Activated CD4-positive, alpha-beta memory T cell treated with anti-CD3 and anti-CD28 coated beads for 36 hours (primary cell): ENCODE measurements around the gene FAM153A. TPM values are rescaled to one million over a fixed set of nuclear protein-coding genes. Genes with fewer than 3 reads are reported as not detected.
"Not testable (repeated sequence)": the region's sequence is repeated elsewhere in the genome, so short reads cannot be mapped to it uniquely, and the experiment has no call there.

Experiments
- CTCF ChIA-PET: fragments of 350-600 bp; sonication (Branson Sonifier 250); formaldehyde crosslinking; loops from one replicate; lab custom pipeline; 2021; ENCODE audit warnings: antibody characterized with exemption, inconsistent platforms; lab: Charles Lee
- POLR2A ChIA-PET: fragments of 350-600 bp; sonication (Branson Sonifier 250); formaldehyde crosslinking; loops from one replicate; lab custom pipeline; 2021; ENCODE audit warnings: antibody characterized with exemption; lab: Charles Lee
- DNase-seq: peaks from one replicate; pipeline ENCODE4 v3.0.0-alpha.2; 2020
- H3K27ac Mint-ChIP-seq: one replicate; pipeline ENCODE4 v1.8.0; 2021; ENCODE audit warnings: mixed read lengths
- H3K27me3 Mint-ChIP-seq: one replicate; pipeline ENCODE4 v1.8.0; 2021; ENCODE audit warnings: mixed read lengths
- H3K36me3 Mint-ChIP-seq: one replicate; pipeline ENCODE4 v1.8.0; 2021; ENCODE audit warnings: mixed read lengths
- H3K4me1 Mint-ChIP-seq: one replicate; pipeline ENCODE4 v1.8.0; 2021; ENCODE audit warnings: low read depth, mixed read lengths
- H3K4me3 Mint-ChIP-seq: one replicate; pipeline ENCODE4 v1.8.0; 2021; ENCODE audit warnings: mild to moderate bottlenecking, mixed read lengths
- H3K9me3 Mint-ChIP-seq: one replicate; pipeline ENCODE4 v1.8.0; 2021; ENCODE audit warnings: mixed read lengths
- intact Hi-C: fragments of 100-400 bp; cut with micrococcal nuclease; formaldehyde crosslinking; loops from one replicate; pipeline ENCODE4 v1.15.1; 2023
- total RNA-seq, 2 experiments: library from RNA; stranded (reverse); gene quantifications; one replicate each; pipeline ENCODE4 v1.2.3, GENCODE V29; 2021

The FAM153A gene
- 10 to 100 TPM; 27.6 to 33.7 TPM for total RNA-seq

DNA sequence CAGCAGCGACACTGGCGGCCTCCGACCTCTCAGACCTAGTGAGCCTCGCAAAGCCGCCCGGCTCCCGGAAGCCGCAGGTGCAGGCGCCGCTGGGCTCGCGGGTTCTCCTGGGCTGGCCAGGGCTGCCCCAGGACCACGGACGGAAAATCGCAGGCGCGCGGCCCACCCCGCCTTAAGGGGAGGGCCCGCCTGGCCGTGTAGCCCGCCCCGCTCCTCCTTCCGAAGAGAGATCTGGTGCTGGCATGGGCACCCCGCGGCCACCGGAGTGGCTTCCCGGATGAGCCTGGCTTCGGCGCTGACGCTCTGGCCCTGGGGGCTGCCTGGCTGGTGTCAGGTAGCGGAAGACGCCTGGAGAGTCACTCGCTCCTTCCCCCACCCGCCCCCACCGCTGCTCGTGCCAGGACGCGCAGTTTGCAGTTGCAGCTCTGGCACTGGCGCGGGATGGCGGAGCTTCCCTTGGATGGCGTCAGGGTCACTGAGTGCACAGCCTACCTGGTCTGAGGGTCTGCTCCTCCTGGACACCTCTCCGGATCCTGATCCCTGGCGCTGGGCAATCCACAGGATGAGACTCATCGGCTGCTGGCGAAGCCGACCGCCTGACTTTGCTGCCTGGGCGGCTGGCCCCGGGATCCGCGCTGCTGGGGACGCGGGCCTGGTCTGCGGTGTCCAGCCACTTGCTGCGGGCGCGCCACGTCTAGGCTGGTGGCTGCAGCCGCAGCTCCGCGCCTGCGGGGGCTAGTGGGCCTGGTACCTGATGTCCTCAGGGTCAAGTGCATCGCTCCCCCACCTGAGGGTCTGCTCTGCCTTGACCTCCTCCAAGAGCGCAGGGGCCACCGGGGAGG, at the start of gene FAM153A:
Gene FAM153A, minus strand, starts transcription at position 108 of the 842 bp plus-strand sequence.
- DNase-seq: peak; percentile 10
- H3K4me1 Mint-ChIP-seq, intact Hi-C loops, H3K27me3 Mint-ChIP-seq, H3K27ac Mint-ChIP-seq, H3K36me3 Mint-ChIP-seq, POLR2A ChIA-PET, H3K9me3 Mint-ChIP-seq, CTCF ChIA-PET: not testable (repeated sequence)
- peak within 1 kb of the TSS; percentile 51 for H3K4me3 Mint-ChIP-seq

DNA sequence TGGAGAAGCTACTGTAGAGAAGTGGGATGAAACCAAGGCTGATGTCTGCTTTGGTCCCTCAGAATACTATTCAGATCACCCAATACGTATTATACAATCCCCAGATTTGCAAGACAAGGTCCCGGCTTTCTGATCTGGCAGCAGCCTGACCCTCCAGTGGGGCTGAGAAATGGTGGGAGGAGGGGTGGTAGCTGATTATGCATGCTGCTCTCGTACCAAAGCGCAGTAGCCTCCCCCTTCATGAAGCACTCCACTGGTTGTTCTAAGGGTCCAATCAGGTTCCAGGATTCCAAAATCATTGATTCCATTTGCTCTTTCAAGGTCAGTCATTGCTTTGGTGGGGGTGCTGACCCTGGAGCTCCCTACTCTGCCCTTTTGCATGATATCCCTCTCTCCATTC, 49.6 kb upstream of the FAM153A start:
- H3K36me3 Mint-ChIP-seq, intact Hi-C loops, H3K4me1 Mint-ChIP-seq, CTCF ChIA-PET, H3K9me3 Mint-ChIP-seq, H3K27me3 Mint-ChIP-seq, H3K27ac Mint-ChIP-seq, H3K4me3 Mint-ChIP-seq, DNase-seq, POLR2A ChIA-PET: not testable (repeated sequence)

DNA sequence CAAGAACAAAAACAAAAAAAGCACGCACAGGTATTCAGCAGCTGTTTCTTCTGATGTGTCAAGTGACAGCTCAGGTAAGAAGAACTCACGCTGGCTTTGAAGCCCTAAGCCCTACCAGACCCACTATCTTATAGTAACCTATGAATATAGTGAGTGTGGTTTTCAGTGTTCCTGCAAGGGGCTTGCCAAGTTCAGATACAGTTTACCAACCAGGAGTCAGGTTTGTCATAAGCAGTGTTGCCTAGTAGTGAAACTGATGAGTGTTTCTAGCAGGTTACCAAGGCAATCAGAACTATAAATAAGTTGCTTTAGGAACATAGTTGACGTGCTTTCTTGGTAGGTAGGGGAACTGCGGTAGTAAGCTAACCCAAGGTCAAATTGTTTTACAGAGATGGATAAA, 43.4 kb upstream of the FAM153A start:
- H3K4me3 Mint-ChIP-seq, H3K27ac Mint-ChIP-seq, H3K9me3 Mint-ChIP-seq, POLR2A ChIA-PET, intact Hi-C loops, H3K36me3 Mint-ChIP-seq, CTCF ChIA-PET, H3K4me1 Mint-ChIP-seq, H3K27me3 Mint-ChIP-seq: not testable (repeated sequence)
- DNase-seq: peak; percentile 22

DNA sequence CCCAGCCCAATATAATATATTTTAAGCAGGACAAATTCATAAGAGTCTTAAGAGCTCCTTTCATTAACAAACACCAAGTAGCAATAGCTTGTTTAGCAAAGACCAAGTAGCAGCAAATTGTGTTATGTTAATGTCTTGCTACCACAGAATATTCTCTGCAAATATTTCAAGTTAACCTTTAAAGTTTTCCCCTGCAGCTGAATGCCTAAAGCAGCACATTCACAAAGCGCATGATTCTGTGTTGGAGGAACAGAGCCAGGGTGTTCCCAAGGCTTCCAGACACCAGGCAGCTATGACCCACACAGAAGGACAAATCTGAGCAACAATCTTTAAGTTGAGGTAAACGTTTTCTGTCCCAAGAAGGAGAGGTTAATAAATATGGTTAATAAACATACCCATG, 42.1 kb upstream of the FAM153A start:
- H3K36me3 Mint-ChIP-seq, H3K27ac Mint-ChIP-seq, intact Hi-C loops, POLR2A ChIA-PET, CTCF ChIA-PET, H3K27me3 Mint-ChIP-seq, H3K9me3 Mint-ChIP-seq, H3K4me3 Mint-ChIP-seq, H3K4me1 Mint-ChIP-seq, DNase-seq: not testable (repeated sequence)

DNA sequence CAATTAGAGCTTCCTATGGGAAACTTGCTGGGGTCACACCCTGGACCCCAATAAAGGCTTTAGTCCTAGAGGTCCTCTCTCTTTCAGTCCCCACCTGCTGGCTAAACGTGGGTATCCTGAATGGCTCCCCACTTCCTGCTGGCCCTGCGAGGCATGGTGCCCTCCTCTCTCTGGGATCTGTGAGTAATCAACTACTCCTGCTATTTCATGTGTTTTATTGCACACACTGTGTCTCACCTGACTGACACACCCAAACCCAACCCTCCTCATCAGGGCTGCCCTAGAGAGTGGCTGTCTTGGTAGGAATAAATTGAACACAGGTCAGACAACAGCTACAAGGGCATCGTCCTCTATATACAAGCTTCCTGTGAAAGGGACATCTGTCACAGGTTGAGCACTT, 39.8 kb upstream of the FAM153A start:
- H3K4me1 Mint-ChIP-seq, intact Hi-C loops, POLR2A ChIA-PET, H3K27ac Mint-ChIP-seq, H3K36me3 Mint-ChIP-seq, H3K9me3 Mint-ChIP-seq, CTCF ChIA-PET, H3K27me3 Mint-ChIP-seq, DNase-seq, H3K4me3 Mint-ChIP-seq: not testable (repeated sequence)

DNA sequence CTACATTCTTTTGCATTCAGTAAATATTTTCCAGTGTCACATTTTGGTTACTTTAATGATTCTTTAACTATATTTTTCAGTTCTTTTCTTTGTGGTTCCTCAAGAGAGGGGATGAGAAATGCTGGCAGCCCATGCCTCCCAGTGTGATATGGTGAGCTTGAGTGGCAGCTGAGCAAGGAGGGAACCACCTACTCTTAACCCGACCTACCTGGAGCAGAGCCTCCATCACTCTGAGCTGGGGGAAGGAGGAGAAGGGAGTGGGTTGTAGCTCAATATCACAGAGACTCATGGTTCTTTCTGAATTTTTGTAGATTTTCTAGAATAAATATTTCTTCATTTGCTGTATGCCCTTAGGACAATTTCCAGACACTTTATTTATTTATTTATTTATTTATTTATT, 37.0 kb upstream of the FAM153A start:
- H3K27ac Mint-ChIP-seq, H3K36me3 Mint-ChIP-seq, CTCF ChIA-PET, POLR2A ChIA-PET, DNase-seq, H3K9me3 Mint-ChIP-seq, H3K4me3 Mint-ChIP-seq, intact Hi-C loops, H3K27me3 Mint-ChIP-seq, H3K4me1 Mint-ChIP-seq: not testable (repeated sequence)

DNA sequence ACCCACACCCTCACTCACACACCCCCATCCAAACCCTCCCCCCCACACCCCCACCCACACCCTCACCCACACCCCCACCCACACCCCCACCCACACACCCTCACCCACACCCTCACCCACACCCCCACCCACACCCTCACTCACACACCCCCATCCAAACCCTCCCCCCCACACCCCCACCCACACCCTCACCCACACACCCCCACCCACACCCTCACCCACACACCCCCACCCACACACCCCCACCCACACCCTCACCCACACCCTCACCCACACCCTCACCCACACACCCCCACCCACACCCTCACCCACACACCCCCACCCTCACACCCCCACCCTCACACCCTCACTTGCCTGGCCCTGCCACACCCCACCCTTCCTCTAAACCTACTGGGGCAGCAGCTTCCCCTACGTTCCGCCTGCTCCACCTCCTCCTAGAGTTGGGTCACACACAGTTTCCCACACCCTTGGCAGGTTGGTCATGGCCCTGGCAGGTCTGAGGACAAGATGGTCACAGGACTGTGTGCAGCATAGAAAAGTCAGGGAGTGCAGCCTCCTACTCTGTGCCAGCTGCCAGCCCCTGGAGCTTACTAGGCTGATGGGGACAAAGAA, 30.2 kb upstream of the FAM153A start:
- intact Hi-C loops, H3K27me3 Mint-ChIP-seq, H3K36me3 Mint-ChIP-seq, H3K27ac Mint-ChIP-seq, CTCF ChIA-PET, H3K4me1 Mint-ChIP-seq, H3K9me3 Mint-ChIP-seq, H3K4me3 Mint-ChIP-seq, POLR2A ChIA-PET, DNase-seq: not testable (repeated sequence)

DNA sequence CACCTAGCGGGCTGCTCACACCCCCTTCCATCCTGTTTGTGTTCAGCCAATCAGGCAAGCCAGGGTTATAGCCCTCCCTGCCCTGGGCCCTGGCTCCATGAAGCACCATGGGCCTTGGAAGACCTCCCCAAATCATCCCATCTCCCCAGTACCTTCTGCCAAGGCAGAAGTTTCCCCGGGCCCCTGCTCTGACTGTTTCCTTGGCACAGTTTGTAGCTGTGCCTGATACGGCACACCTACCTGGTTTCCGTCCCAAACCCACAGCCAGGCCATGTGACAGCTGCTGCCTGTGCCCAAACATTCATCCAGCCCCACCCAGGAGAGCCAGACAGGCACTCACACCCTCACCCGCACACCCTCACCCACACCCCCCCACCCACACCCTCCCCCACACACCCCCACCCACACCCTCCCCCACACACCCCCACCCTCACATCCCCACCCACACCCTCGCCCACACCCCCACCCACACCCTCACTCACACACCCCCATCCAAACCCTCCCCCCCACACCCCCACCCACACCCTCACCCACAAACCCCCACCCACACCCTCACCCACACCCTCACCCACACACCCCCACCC, 29.6 kb upstream of the FAM153A start:
- H3K27me3 Mint-ChIP-seq, H3K9me3 Mint-ChIP-seq, POLR2A ChIA-PET, H3K27ac Mint-ChIP-seq, H3K4me3 Mint-ChIP-seq, intact Hi-C loops, H3K36me3 Mint-ChIP-seq, H3K4me1 Mint-ChIP-seq, CTCF ChIA-PET: not testable (repeated sequence)
- peak; percentile 36 for DNase-seq

DNA sequence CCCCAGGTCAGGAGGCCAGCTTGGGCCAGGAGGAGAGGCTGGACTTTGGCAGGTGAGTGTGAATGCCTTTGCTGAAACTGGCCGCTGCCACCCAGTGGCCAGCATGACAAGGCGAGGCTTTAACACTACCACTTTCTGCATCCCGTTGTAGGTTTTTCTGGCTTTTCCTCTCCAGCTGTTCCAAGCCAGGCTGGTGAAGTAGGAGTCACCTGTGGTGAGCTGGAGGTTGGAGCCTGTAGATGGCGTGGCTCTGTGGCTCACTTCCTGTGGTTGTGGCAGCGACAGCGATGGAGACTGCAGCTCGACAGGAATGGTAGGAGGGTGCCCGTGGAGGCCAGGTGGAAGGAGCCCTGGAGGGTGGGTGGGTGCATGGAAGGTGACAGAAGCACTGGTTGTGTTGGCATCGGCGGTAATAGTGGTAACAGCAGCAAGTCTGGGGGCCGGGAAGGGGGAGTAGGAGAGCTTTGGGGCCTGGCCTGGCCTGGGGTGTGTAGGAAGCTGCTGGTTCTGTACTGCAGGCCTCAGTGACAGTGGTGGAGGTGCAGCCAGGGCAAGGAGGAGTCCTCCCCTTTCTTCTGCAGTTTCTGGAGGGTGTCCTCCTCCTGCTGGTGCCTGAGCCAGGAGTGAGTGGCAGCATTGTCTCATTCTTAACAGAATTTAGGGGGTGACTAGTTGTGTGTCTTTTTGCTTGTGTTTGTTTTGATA, 26.7 kb upstream of the FAM153A start:
- CTCF ChIA-PET, H3K36me3 Mint-ChIP-seq: not testable (repeated sequence)

DNA sequence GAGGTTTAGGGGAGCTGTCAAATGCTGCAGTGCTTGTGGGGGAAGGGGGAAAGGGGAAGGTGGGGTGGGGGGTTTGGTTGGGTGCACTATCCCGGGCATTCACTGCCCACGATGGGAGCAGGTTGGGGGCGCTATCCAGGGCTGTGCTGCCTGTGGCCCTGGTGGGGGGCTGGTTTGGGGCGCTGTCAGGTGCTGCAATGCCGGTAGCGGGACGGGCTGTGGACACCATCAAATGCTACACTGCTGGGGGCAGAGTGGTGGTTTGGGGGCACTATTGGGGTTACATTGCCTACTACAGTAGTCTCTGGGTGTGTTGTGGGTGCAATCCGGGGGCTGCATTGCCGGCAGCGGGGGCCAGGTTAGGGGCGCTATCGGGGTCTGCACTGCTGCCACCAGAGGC, 25.7 kb upstream of the FAM153A start:
- H3K36me3 Mint-ChIP-seq, intact Hi-C loops, H3K4me1 Mint-ChIP-seq, DNase-seq, POLR2A ChIA-PET, H3K9me3 Mint-ChIP-seq, CTCF ChIA-PET, H3K4me3 Mint-ChIP-seq, H3K27ac Mint-ChIP-seq, H3K27me3 Mint-ChIP-seq: not testable (repeated sequence)

More for the DNA sequence above, 26.7 kb upstream of the FAM153A start:
- H3K27me3 Mint-ChIP-seq, POLR2A ChIA-PET, H3K4me1 Mint-ChIP-seq, H3K9me3 Mint-ChIP-seq, H3K27ac Mint-ChIP-seq, intact Hi-C loops: not testable (repeated sequence)
- DNase-seq: peak; percentile 75
- peak overlapping the region; percentile 33 for H3K4me3 Mint-ChIP-seq

DNA sequence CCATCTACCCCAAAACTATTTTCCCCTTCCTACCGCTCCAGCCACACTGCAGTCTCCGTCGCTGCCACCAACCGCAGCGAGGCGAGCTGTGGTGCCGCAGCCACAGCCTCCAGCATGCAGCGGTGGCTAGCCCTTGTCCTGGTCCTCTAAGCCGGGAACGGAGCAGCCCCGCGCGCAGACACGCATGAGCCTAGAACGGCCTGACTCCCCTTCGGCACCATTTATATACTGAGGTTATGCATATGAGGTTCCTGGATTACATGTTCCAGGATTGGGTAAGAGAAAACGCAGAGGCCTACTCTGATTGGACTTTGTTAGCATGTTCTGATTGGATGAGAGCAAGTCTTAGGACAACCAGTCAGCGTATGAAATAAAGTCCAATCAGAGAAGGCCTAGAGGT, 24.6 kb upstream of the FAM153A start:
- POLR2A ChIA-PET, H3K27ac Mint-ChIP-seq, H3K4me3 Mint-ChIP-seq, DNase-seq, intact Hi-C loops, H3K4me1 Mint-ChIP-seq, H3K9me3 Mint-ChIP-seq, H3K27me3 Mint-ChIP-seq, H3K36me3 Mint-ChIP-seq, CTCF ChIA-PET: not testable (repeated sequence)

DNA sequence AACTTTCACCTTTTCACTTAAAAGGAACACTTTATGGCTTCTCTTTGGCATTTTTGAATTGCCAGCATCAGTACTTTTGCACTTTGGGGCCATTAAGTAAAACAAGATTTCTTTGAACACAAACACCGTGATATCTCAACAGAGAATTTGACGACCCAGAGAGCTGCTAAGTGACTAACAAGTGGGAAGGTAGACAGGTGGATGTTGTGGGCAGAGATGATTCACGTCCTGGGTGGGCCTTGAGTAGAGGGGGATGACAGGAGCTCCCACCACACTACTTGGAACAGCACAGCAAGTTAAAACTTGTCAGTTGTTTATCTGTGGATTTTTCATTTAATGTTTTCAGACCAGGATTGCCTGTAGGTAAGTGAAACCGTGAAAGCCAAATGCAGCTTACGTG, 18.7 kb upstream of the FAM153A start:
- POLR2A ChIA-PET, H3K4me1 Mint-ChIP-seq, H3K27me3 Mint-ChIP-seq, H3K9me3 Mint-ChIP-seq, H3K4me3 Mint-ChIP-seq, H3K36me3 Mint-ChIP-seq, DNase-seq, intact Hi-C loops, H3K27ac Mint-ChIP-seq, CTCF ChIA-PET: not testable (repeated sequence)
